MCF 10A (cell line): ENCODE results near the gene ZDHHC20. TPM values are rescaled to one million over a fixed set of nuclear protein-coding genes. Genes with fewer than 3 reads are reported as not detected.

Experiments
- BruUV-seq: library from RNA; stranded (reverse); fragments of 400-500 nt; replicated peaks from 2 replicates; lab custom pipeline; 2021; lab: Mats Ljungman, UMichigan
- CTCF ChIA-PET: fragments of 300-600 bp; sonication (Branson Sonifier 250); formaldehyde crosslinking; extraction: SDS; loops from one replicate; lab custom pipeline; 2021; ENCODE audit warnings: antibody characterized with exemption, inconsistent platforms; lab: Yijun Ruan, JAX
- POLR2A ChIA-PET: fragments of 300-600, 350-650 bp; sonication (Branson Sonifier 250); formaldehyde crosslinking; extraction: SDS; loops from one replicate; lab custom pipeline; 2020; ENCODE audit warnings: antibody characterized with exemption, inconsistent platforms; lab: Yijun Ruan, JAX
- DNase-seq: peaks from one replicate; pipeline ENCODE4 v3.0.0-alpha.2; 2018; ENCODE audit not compliant: unreplicated experiment
- H3K27ac Mint-ChIP-seq: one replicate; pipeline ENCODE4 v1.8.0; 2022; ENCODE audit warnings: mild to moderate bottlenecking, low read depth, mixed read lengths; ENCODE audit not compliant: unreplicated experiment
- H3K27me3 Mint-ChIP-seq: one replicate; pipeline ENCODE4 v1.8.0; 2022; ENCODE audit warnings: mixed read lengths; ENCODE audit not compliant: insufficient read depth, unreplicated experiment
- H3K36me3 Mint-ChIP-seq: one replicate; pipeline ENCODE4 v1.8.0; 2022; ENCODE audit warnings: mild to moderate bottlenecking, moderate library complexity, mixed read lengths; ENCODE audit not compliant: insufficient read depth, unreplicated experiment
- H3K4me1 Mint-ChIP-seq: one replicate; pipeline ENCODE4 v1.8.0; 2022; ENCODE audit warnings: mixed read lengths; ENCODE audit not compliant: insufficient read depth, unreplicated experiment
- H3K4me3 Mint-ChIP-seq: one replicate; pipeline ENCODE4 v1.8.0; 2022; ENCODE audit warnings: mild to moderate bottlenecking, moderate library complexity, mixed read lengths; ENCODE audit not compliant: unreplicated experiment
- H3K9me3 Mint-ChIP-seq: one replicate; pipeline ENCODE4 v1.8.0; 2022; ENCODE audit warnings: mixed read lengths; ENCODE audit not compliant: unreplicated experiment
- intact Hi-C: fragments of 100-400 bp; cut with micrococcal nuclease; formaldehyde crosslinking; loops from 2 replicates; pipeline ENCODE4 v1.14.1; 2022
- total RNA-seq: library from RNA; stranded (reverse); gene quantifications from 2 replicates; pipeline ENCODE4 v1.2.3, GENCODE V29; 2022
- TF ChIP-seq, protein P1 (sequence below): fragments of 200-600 bp; IDR thresholded peaks from one replicate; pipeline ENCODE4 v1.8.0; 2022; ENCODE audit warnings: antibody characterized with exemption, mild to moderate bottlenecking; ENCODE audit not compliant: unreplicated experiment

ZDHHC20 gene
- total RNA-seq, 1 experiment from 2014 or later: 42.2 TPM

DNA sequence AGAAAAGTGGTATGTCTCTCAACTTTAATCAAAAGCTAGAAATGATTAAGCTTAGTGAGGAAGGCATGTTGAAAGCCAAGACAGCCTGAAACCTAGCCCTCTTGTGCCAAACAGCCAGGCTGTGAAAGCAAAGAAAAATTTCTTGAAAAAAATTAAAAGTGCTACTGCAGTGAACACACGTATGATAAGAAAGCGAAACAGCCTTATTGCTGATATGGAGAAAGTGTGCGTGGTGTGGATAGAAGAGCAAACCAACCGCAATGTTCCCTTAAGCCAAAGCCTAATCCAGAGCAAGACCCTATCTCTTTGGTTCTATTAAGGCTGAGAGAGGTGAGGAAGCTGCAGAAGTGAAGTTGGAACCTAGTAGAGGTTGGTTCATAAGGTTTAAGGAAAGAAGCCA is 96.4 kb downstream of the ZDHHC20 start:
- Mint-ChIP-seq H3K36me3 (no peaks in the 10 kb centered on the region), H3K4me1 (no peaks in the 10 kb centered on the region), H3K4me3 (no peak overlapping the region), H3K27me3 (no peaks in the 10 kb centered on the region), H3K9me3 (no peaks in the 10 kb centered on the region), H3K27ac (no peak overlapping the region)
- TF ChIP-seq, protein P1, sequence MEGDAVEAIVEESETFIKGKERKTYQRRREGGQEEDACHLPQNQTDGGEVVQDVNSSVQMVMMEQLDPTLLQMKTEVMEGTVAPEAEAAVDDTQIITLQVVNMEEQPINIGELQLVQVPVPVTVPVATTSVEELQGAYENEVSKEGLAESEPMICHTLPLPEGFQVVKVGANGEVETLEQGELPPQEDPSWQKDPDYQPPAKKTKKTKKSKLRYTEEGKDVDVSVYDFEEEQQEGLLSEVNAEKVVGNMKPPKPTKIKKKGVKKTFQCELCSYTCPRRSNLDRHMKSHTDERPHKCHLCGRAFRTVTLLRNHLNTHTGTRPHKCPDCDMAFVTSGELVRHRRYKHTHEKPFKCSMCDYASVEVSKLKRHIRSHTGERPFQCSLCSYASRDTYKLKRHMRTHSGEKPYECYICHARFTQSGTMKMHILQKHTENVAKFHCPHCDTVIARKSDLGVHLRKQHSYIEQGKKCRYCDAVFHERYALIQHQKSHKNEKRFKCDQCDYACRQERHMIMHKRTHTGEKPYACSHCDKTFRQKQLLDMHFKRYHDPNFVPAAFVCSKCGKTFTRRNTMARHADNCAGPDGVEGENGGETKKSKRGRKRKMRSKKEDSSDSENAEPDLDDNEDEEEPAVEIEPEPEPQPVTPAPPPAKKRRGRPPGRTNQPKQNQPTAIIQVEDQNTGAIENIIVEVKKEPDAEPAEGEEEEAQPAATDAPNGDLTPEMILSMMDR: no peak
- intact Hi-C loops: no loop called here
- ChIA-PET POLR2A (no interaction called here), CTCF (no interaction called here)
- no peak for DNase-seq
- BruUV-seq: no TSS peak

DNA sequence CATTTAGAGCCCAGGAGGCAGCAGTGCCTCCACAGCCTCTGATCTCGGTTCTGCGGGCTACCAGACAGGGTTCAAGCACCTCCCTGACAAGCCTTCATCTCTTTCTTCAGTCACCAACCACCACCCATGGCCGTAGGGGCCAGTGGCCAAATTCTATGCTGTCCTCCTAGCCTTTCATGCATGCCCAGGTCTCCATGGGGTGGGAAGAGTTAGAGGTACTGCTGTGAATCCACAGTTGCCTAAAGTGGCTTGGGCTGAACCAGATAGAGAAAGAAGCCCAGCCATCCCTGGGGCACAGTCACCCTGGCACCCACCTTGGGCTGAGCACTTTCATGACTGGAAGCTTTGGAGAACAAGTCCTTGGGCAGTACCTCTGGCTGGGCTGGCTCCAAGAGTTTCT is 97.4 kb downstream of the ZDHHC20 start:
- H3K4me3 Mint-ChIP-seq: no peak overlapping the region
- H3K9me3 Mint-ChIP-seq: no peaks in the 10 kb centered on the region
- TF ChIP-seq, protein P1: no peak
- no peak overlapping the region for H3K27ac Mint-ChIP-seq
- intact Hi-C loops: no loop called here
- ChIA-PET POLR2A (no interaction called here), CTCF (no interaction called here)
- H3K36me3 Mint-ChIP-seq: no peaks in the 10 kb centered on the region
- no peaks in the 10 kb centered on the region for H3K27me3 Mint-ChIP-seq
- BruUV-seq: no TSS peak
- H3K4me1 Mint-ChIP-seq: no peaks in the 10 kb centered on the region
- no peak for DNase-seq

DNA sequence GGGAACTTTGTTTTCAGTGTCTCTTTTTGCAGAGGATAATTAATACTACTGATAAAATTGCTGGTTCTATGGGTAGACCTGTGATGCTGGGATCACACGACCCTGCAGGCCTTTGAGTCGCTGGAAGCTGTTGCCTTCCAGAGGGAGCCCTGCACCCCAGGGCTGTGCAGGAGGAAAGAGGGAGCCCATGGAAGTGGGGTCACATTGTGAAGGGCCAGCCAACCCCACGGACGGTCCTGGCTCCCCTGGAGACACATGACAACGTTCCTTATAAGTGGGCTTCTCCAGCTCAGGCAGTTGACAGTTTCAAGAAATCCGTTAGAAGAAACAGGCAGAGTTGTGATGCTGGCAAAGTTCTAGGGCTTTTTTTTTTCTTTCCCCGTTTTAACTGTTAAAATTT is 98.0 kb downstream of the ZDHHC20 start:
- no peak for DNase-seq
- Mint-ChIP-seq H3K4me3 (no peak overlapping the region), H3K27ac (no peak overlapping the region), H3K9me3 (no peaks in the 10 kb centered on the region), H3K36me3 (no peaks in the 10 kb centered on the region), H3K27me3 (no peaks in the 10 kb centered on the region), H3K4me1 (no peaks in the 10 kb centered on the region)
- intact Hi-C loops: no loop called here
- ChIA-PET POLR2A (no interaction called here), CTCF (interaction anchor here (0.9 kb wide), 1 partner anchor 265 kb away, joined by 3 read pairs; no protein-coding TSS in a partner anchor)
- TF ChIP-seq, protein P1: no peak
- BruUV-seq: no TSS peak

DNA sequence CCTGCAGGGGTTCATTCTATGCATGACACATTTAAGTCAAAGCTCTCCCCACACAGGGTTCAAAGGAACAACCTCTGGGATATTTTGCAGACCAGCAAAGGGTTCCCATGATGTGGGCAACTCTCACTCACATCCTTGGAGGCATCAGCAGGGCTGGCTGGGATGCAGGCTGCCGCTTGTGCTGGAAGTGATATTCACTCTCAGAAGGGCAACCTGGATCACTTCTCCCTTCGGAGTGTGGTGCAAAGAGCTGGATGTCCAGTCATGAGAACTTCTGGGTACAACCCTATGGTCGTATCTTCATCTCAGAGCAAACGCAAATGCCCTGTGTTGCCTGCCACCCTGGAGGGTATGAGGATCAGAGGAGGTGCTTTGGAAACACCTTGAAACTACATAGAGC is 98.6 kb downstream of the ZDHHC20 start:
- TF ChIP-seq, protein P1: no peak
- no peak for DNase-seq
- Mint-ChIP-seq H3K4me1 (no peaks in the 10 kb centered on the region), H3K9me3 (no peaks in the 10 kb centered on the region), H3K36me3 (no peaks in the 10 kb centered on the region), H3K4me3 (no peak overlapping the region), H3K27me3 (no peaks in the 10 kb centered on the region), H3K27ac (no peak overlapping the region)
- CTCF ChIA-PET: interaction anchor here (0.9 kb wide), 1 partner anchor 265 kb away, joined by 3 read pairs; no protein-coding TSS in a partner anchor
- POLR2A ChIA-PET: interaction anchor here (0.7 kb wide), 1 partner anchor 112 kb away, joined by 3 read pairs; no protein-coding TSS in a partner anchor
- intact Hi-C loops: no loop called here
- no TSS peak for BruUV-seq
